Aorta (tissue), 5 donors: Measurements from ENCODE around the gene IQGAP2. TPM values are rescaled to one million over a fixed set of nuclear protein-coding genes. Genes with fewer than 3 reads are reported as not detected.

ENCODE experiments used
- ATAC-seq: fragments of 200-7000 bp; cut with Tn5 transposase; one replicate; pipeline ENCODE4 v1.9.1; 2022; ENCODE audit warnings: moderate library complexity; ENCODE audit not compliant: low FRiP score
- DNase-seq, 2 donors: peaks; one replicate each; pipeline ENCODE4 v3.0.0-alpha.2; 2020
- H3K27ac ChIP-seq, 2 donors: one replicate each; pipeline ENCODE4 v1.5.1; 2013; ENCODE audit warnings: low read length in 2 of 2, mild to moderate bottlenecking in 2 of 2, moderate library complexity in 2 of 2, control low read depth in 1 of 2, inconsistent platforms in 1 of 2, low read depth in 1 of 2
- H3K27me3 ChIP-seq, 2 donors: one replicate each; pipeline ENCODE4 v1.6.1; 2013; ENCODE audit warnings: control low read depth in 1 of 2, low read length in 1 of 2, mild to moderate bottlenecking in 1 of 2, moderate library complexity in 1 of 2; ENCODE audit not compliant: insufficient read depth in 2 of 2, control insufficient read depth in 1 of 2
- H3K36me3 ChIP-seq, 2 donors: one replicate each; pipeline ENCODE4 v1.6.1; 2013; ENCODE audit warnings: control low read depth in 1 of 2, low read length in 1 of 2, mild to moderate bottlenecking in 1 of 2; ENCODE audit not compliant: insufficient read depth in 2 of 2, control insufficient read depth in 1 of 2
- H3K4me1 ChIP-seq, 2 donors: one replicate each; pipeline ENCODE4 v1.6.1; 2013; ENCODE audit warnings: low read length in 2 of 2, control low read depth in 1 of 2, mild to moderate bottlenecking in 1 of 2, moderate library complexity in 1 of 2; ENCODE audit not compliant: insufficient read depth in 2 of 2, control insufficient read depth in 1 of 2
- H3K4me3 ChIP-seq, 2 donors: one replicate each; pipeline ENCODE4 v1.5.1; 2013; ENCODE audit warnings: low read length in 2 of 2, control low read depth in 1 of 2, mild to moderate bottlenecking in 1 of 2
- H3K9me3 ChIP-seq: one replicate; pipeline ENCODE4 v1.6.1; 2013; ENCODE audit warnings: mild to moderate bottlenecking, low read length; ENCODE audit not compliant: control insufficient read depth
- WGBS, 2 donors: extraction: QIAGEN DNeasy Blood & Tissue Kit; methylation state at CpG; one replicate each; pipeline ENCODE4 v1.1.7; 2013; 5-methylcytosine and 5-hydroxymethylcytosine counted together
- intact Hi-C, 2 donors: fragments of 100-400 bp; cut with DNase I; formaldehyde crosslinking; loops; one replicate each; pipeline versions ENCODE4 v1.14.2 to v1.15.0; 2022
- long read RNA-seq, 2 donors: library from polyadenylated mRNA; unstranded; transcript quantifications; one replicate each; pipeline ENCODE4 v2.0.0, GENCODE V29; 2020 to 2021
- polyA plus RNA-seq, 2 donors: library from polyadenylated mRNA; stranded (reverse); fragments of 200-250 nt; gene quantifications; one replicate each; pipeline ENCODE4 v1.2.3, GENCODE V29; 2013
- total RNA-seq, 2 donors: library from RNA; stranded (reverse); fragmentation: NEBNext Ultra II Directional; extraction: Animal tissue kit (Norgen Biotek cat#: 25700); gene quantifications; one replicate each; pipeline ENCODE4 v1.2.1, GENCODE V29; 2021
- donor health status: healthy with polysubstance abuse.
- donor health status: Bipolar disorder and iron deficiency.
- donor health status: DM: no; HTN: no; CAD: no.
- donor health status: DM: no; HTN: no; CAD: no.
- donor health status: DM: yes; HTN: yes; CAD: no.

The IQGAP2 gene
- total RNA-seq = 10 to 100 TPM; 13.7 to 27.0 TPM
- 10 to 100 TPM in 1 of 2 donors, 1 to 10 TPM in 1; 2.6 to 40.2 TPM for polyA plus RNA-seq
- long read RNA-seq, donor 1, partial matches to known transcripts = 5 of 5 reads
- long read RNA-seq, donor 1, other reads (novel, unspliced or antisense) = 0 of 5 reads
- long read RNA-seq, donor 2, full-length matches to known transcripts = 2 of 12 reads
- long read RNA-seq, donor 2, partial matches to known transcripts = 6 of 12 reads
- long read RNA-seq, donor 2, other reads (novel, unspliced or antisense) = 4 of 12 reads

GRCh38 chr5:76402886-76403765 lies at the start of gene IQGAP2:
Gene IQGAP2 (plus strand): TSS chr5:76403285. CDS start chr5:76403546, 261 bp downstream.
- Histone ChIP-seq H3K4me1 (no peaks in the 10 kb centered on the region), H3K4me3 (peak within 1 kb of the TSS; percentile 47 to 84), H3K27ac (no peak within 1 kb of the TSS), H3K36me3 (no peaks in the 10 kb centered on the region), H3K27me3 (no peaks in the 10 kb centered on the region), H3K9me3 (no peaks in the 10 kb centered on the region)
- DNase-seq (peak; percentile 85 to 88), ATAC-seq (peak; percentile 81)
- intact Hi-C loops = no loop called here
- WGBS, 2 donors = 0% methylated on average over 85 to 92 of the region's 92 CpGs

GRCh38 chr5:76356887-76357286 lies 46.2 kb upstream of the IQGAP2 start:
- intact Hi-C loops = no loop called here
- Histone ChIP-seq H3K27me3 (no peaks in the 10 kb centered on the region), H3K36me3 (no peaks in the 10 kb centered on the region), H3K9me3 (no peaks in the 10 kb centered on the region), H3K4me3 (no peak overlapping the region), H3K4me1 (no peaks in the 10 kb centered on the region), H3K27ac (no peak overlapping the region)
- DNase-seq = no peak
- 84 to 88% methylated on average over 5 of the region's 5 CpGs for WGBS, 2 donors
- ATAC-seq = no peak

- Histone ChIP-seq H3K4me3 (no peak overlapping the region), H3K9me3 (no peaks in the 10 kb centered on the region), H3K4me1 (no peaks in the 10 kb centered on the region), H3K27me3 (no peaks in the 10 kb centered on the region), H3K36me3 (no peaks in the 10 kb centered on the region), H3K27ac (no peak overlapping the region)
- ATAC-seq (no peak), DNase-seq (no peak)
- intact Hi-C loops = no loop called here
- WGBS, 2 donors = 49% methylated on average over 17 of the region's 17 CpGs
Measured at GRCh38 chr5:76363352-76364225, 39.5 kb upstream of the IQGAP2 start.

GRCh38 chr5:76364226-76364589 lies 38.9 kb upstream of the IQGAP2 start:
- WGBS, 2 donors = 52 to 64% methylated on average over 2 of the region's 2 CpGs
- H3K4me1 ChIP-seq = no peaks in the 10 kb centered on the region
- ATAC-seq = no peak
- H3K27me3 ChIP-seq = no peaks in the 10 kb centered on the region
- no peak for DNase-seq
- no peaks in the 10 kb centered on the region for H3K36me3 ChIP-seq
- H3K9me3 ChIP-seq = no peaks in the 10 kb centered on the region
- intact Hi-C loops = no loop called here
- no peak overlapping the region for H3K4me3 ChIP-seq
- H3K27ac ChIP-seq = no peak overlapping the region

GRCh38 chr5:76365561-76365960 lies 37.5 kb upstream of the IQGAP2 start:
- H3K27me3 ChIP-seq = no peaks in the 10 kb centered on the region
- no peak for ATAC-seq
- no peak for DNase-seq
- H3K36me3 ChIP-seq = no peaks in the 10 kb centered on the region
- no peaks in the 10 kb centered on the region for H3K4me1 ChIP-seq
- H3K9me3 ChIP-seq = no peaks in the 10 kb centered on the region
- intact Hi-C loops = no loop called here
- no peak overlapping the region for H3K27ac ChIP-seq
- no peak overlapping the region for H3K4me3 ChIP-seq

- H3K4me1 ChIP-seq = no peaks in the 10 kb centered on the region
- 76 to 77% methylated on average over 2 of the region's 2 CpGs for WGBS, 2 donors
- no peaks in the 10 kb centered on the region for H3K9me3 ChIP-seq
- no peak overlapping the region for H3K4me3 ChIP-seq
- intact Hi-C loops = no loop called here
- no peaks in the 10 kb centered on the region for H3K27me3 ChIP-seq
- no peak overlapping the region for H3K27ac ChIP-seq
- DNase-seq (no peak), ATAC-seq (no peak)
- no peaks in the 10 kb centered on the region for H3K36me3 ChIP-seq
Measured at GRCh38 chr5:76366596-76366995, 36.5 kb upstream of the IQGAP2 start.

GRCh38 chr5:76367623-76368371 lies 35.3 kb upstream of the IQGAP2 start:
- Histone ChIP-seq H3K27ac (no peak overlapping the region), H3K36me3 (no peaks in the 10 kb centered on the region), H3K27me3 (no peaks in the 10 kb centered on the region), H3K4me1 (no peaks in the 10 kb centered on the region), H3K9me3 (no peaks in the 10 kb centered on the region), H3K4me3 (no peak overlapping the region)
- DNase-seq (no peak), ATAC-seq (no peak)
- 91 to 93% methylated on average over 6 of the region's 6 CpGs for WGBS, 2 donors
- intact Hi-C loops = no loop called here

- no peak for ATAC-seq
- H3K4me3 ChIP-seq = no peak overlapping the region
- intact Hi-C loops = no loop called here
Measured at GRCh38 chr5:76368941-76369340, 34.1 kb upstream of the IQGAP2 start.

More at GRCh38 chr5:76368941-76369340, 34.1 kb upstream of the IQGAP2 start:
- Histone ChIP-seq H3K4me1 (no peaks in the 10 kb centered on the region), H3K27me3 (no peaks in the 10 kb centered on the region), H3K9me3 (no peaks in the 10 kb centered on the region), H3K27ac (no peak overlapping the region), H3K36me3 (no peaks in the 10 kb centered on the region)
- no peak for DNase-seq
- WGBS, 2 donors = 66 to 75% methylated on average over 1 of the region's 1 CpG
